ENCODE measurements around the gene MVB12A. TPM values are rescaled to one million over a fixed set of nuclear protein-coding genes. Genes with fewer than 3 reads are reported as not detected.
A peak's percentile ranks its signal among the peaks of the same experiment; 100 is the strongest.

The MVB12A gene
- total RNA-seq, 1 donor from 2014 or later: 61.2 TPM

- DNase-seq (ENCODE audit: low spot score): no peak
Observed at GRCh38 chr19:17404621-17405249, 15.1 kb upstream of the MVB12A start.

- DNase-seq (ENCODE audit: low spot score): peak; percentile 56
Observed at GRCh38 chr19:17405250-17406045, 14.4 kb upstream of the MVB12A start, which contains the start of gene BST2. Gene BST2 (minus strand): TSS chr19:17405630. CDS start chr19:17405575, 55 bp downstream.

GRCh38 chr19:17406046-17406886 is 13.6 kb upstream of the MVB12A start:
- no peak for DNase-seq (ENCODE audit: low spot score)

GRCh38 chr19:17406887-17407196 is 13.0 kb upstream of the MVB12A start:
- no peak for DNase-seq (ENCODE audit: low spot score)

GRCh38 chr19:17409990-17410389 is 9.9 kb upstream of the MVB12A start:
- DNase-seq (ENCODE audit: low spot score): no peak

- DNase-seq (ENCODE audit: low spot score): no peak
Observed at GRCh38 chr19:17411801-17412200, 8.0 kb upstream of the MVB12A start.

GRCh38 chr19:17414097-17414496 is 5.8 kb upstream of the MVB12A start:
- no peak for DNase-seq (ENCODE audit: low spot score)

- DNase-seq (ENCODE audit: low spot score): no peak
Observed at GRCh38 chr19:17415121-17415520, 4.7 kb upstream of the MVB12A start.

- no peak for DNase-seq (ENCODE audit: low spot score)
Observed at GRCh38 chr19:17418710-17419109, 1.1 kb upstream of the MVB12A start.

GRCh38 chr19:17419154-17419620 is 660 bp upstream of the MVB12A start:
- no peak for DNase-seq (ENCODE audit: low spot score)

- peak; percentile 27 for DNase-seq (ENCODE audit: low spot score)
Observed at GRCh38 chr19:17420475-17420924, 653 bp downstream of the MVB12A start.

GRCh38 chr19:17421942-17422341 is 2.1 kb downstream of the MVB12A start:
- DNase-seq (ENCODE audit: low spot score): no peak

- DNase-seq (ENCODE audit: low spot score): no peak
Observed at GRCh38 chr19:17423429-17424208, 3.8 kb downstream of the MVB12A start.

GRCh38 chr19:17424743-17425365 is 5.0 kb downstream of the MVB12A start:
- no peak for DNase-seq (ENCODE audit: low spot score)

- DNase-seq (ENCODE audit: low spot score): no peak
Observed at GRCh38 chr19:17429641-17430113, 9.8 kb downstream of the MVB12A start.

GRCh38 chr19:17431417-17431816 is 11.6 kb downstream of the MVB12A start:
- DNase-seq (ENCODE audit: low spot score): no peak

- DNase-seq (ENCODE audit: low spot score): no peak
Observed at GRCh38 chr19:17435218-17435617, 15.4 kb downstream of the MVB12A start.

- DNase-seq (ENCODE audit: low spot score): no peak
Observed at GRCh38 chr19:17436094-17436873, 16.4 kb downstream of the MVB12A start.

- no peak for DNase-seq (ENCODE audit: low spot score)
Observed at GRCh38 chr19:17436874-17437267, 17.0 kb downstream of the MVB12A start.
